MV-4-11 (cell line): ENCODE measurements around the gene S100Z.
A peak's percentile ranks its signal among the peaks of the same experiment; 100 is the strongest.
"Not testable (repeated sequence)": the region's sequence is repeated elsewhere in the genome, so short reads cannot be mapped to it uniquely, and the experiment has no call there.

ENCODE experiments used
- DNase-seq: peaks from one replicate; lab custom pipeline; 2025; lab: John Stamatoyannopoulos, UW

The S100Z gene

GRCh38 chr5:76874088-76874581, 24.3 kb downstream of the S100Z start:
- DNase-seq, result peak; percentile 5

GRCh38 chr5:76888733-76889300, 39.0 kb downstream of the S100Z start:
- no peak for DNase-seq

DNA sequence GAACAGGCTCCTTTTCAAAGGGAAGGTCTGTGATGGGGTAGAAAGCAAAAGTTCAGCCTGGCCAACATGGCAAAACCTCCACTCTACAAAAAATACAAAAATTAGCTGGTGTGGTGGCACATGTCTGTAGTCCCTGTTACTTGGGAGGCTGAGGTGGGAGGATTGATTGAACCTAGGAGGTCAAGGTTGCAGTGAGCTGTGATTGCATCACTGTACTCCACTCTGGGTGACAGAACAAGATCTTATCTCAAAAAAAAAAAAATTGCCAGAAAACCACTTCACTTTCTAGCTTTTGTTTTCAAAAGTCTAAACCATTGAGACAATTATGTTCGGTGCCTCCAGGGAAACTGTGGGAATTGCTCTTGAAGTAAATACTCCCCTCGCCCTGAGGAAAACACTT, 43.5 kb downstream of the S100Z start:
- DNase-seq, result no peak

GRCh38 chr5:76896196-76896595, 46.4 kb downstream of the S100Z start:
- DNase-seq, result no peak

- no peak for DNase-seq
Measured at GRCh38 chr5:76901522-76901921, 51.7 kb downstream of the S100Z start.

DNA sequence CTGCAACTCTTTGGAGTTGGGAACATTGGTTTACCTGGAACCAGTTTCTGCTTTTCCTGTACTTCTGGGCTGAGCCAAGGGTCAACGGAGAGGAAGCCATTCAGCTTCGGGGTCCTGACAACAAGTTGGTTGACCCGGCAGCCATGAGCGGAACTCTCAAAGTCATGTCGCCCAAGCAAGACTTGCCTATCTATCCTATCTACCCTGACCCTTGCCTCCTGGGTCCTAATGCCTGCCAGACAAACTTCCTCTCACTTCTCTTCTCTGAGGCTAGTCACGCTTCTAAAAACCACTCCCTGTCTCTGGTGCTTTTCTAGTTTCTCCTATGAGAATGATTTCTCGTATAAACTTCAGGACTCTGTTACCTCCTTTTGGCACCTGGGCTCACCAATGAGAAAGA, 58.4 kb downstream of the S100Z start:
- DNase-seq, result peak; percentile 64

DNA sequence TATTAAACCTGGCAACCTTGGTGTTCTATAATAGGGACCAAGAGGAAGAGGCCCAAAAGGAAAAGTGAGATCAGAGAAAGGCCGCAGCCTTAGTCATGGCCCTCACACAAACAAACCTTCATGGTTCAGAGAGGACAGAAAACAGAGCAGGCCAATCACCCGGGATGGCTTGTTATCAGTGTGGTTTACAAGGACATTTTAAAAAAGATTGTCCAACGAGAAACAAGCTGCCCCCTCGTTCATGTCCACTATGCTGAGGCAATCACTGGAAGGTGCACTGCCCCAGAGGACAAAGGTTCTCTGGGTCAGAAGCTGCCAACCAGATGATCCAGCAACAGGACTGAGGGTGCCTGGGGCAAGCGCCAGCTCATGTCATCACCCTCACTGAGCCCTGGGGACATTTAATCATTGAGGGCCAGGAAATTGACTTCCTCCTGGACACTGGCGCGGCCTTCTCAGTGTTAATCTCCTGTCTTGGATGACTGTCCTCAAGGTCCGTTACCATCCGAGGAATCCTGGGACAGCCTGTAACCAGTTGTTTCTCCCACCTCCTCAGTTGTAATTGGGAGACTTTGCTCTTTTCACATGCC, 60.6 kb downstream of the S100Z start:
- DNase-seq, result not testable (repeated sequence)

DNA sequence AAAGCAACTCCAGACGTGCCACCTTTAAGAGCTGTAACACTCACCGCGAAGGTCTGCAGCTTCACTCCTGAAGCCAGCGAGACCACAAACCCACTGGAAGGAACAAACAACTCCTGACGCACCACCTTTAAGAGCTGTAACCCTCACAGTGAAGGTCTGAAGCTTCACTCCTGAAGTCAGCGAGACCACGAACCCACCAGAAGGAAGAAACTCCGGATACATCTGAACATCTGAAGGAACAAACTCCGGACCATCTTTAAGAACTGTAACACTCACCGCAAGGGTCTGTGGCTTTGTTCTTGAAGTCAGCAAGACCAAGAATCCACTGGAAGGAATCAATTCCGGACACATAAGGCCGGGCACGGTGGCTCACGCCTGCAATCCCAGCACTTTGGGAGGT, 64.9 kb downstream of the S100Z start:
- not testable (repeated sequence) for DNase-seq

GRCh38 chr5:76918539-76918938, 68.7 kb downstream of the S100Z start:
- no peak for DNase-seq

GRCh38 chr5:76920491-76920890, 70.7 kb downstream of the S100Z start:
- DNase-seq, result no peak

- DNase-seq, result no peak
Measured at GRCh38 chr5:76926329-76927105, 76.7 kb downstream of the S100Z start.

- DNase-seq, result no peak
Measured at GRCh38 chr5:76927961-76928360, 78.1 kb downstream of the S100Z start.

DNA sequence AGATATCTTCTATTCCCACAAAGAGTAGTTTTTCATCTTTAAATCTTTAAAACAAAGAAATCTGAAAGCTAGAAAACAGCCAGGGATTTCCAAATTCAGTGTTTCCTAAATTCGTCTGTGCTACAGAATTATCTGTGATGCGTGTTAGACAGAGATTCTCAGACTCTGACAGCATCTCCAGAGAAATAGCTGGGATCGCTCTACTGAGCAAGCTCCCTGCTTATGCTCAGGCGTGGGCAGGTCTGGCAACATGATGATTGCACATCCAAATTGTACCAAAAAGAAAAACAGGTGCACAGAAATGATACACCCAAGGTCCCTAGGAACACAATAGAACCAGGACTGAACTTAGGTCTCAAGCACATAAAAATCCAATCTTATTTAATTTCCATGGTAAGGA, 80.3 kb downstream of the S100Z start:
- no peak for DNase-seq

DNA sequence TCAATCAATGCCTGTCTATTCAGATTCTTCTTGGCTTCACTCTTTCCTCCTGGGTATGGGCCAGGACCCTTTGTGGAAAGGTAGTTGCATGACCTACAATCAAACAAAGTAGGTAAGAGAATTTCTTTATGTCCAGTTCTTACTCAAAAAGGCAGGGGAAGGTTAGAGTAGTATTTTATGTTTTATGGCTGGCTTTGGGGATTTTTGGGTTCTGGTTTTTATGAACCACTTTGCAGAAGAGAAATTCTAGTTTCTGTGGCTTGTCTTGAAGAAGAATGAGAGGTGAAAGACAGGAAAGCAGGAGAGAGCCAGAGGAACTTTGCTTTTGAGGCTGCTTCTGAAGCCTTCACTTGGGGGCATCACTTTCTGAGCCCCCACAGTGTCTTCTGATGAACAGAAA, 88.4 kb downstream of the S100Z start:
- DNase-seq, result no peak

- no peak for DNase-seq
Measured at GRCh38 chr5:76941000-76941399, 91.2 kb downstream of the S100Z start.

GRCh38 chr5:76941442-76941841, 91.6 kb downstream of the S100Z start:
- DNase-seq, result no peak

GRCh38 chr5:76942581-76942980, 92.8 kb downstream of the S100Z start:
- DNase-seq, result no peak

DNA sequence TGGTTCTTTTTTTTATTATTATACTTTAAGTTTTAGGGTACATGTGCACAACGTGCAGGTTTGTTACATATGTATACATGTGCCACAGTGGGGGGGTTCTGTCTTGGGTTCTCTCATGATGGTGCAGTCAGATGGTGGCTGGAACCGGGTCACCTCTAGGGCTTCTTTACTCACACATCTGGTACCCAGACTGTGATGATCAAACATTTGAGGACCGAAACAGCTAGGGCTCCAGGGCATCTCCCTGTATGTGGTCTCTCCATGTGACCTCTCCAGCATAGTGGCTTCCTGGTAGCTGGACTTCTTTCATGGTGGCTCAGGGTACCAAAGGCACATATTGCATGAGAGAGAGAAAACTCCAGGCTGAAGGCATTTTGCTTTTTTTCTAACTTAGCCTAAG, 93.2 kb downstream of the S100Z start:
- DNase-seq, result no peak

GRCh38 chr5:76944638-76945037, 94.8 kb downstream of the S100Z start:
- DNase-seq, result no peak

GRCh38 chr5:76945238-76945637, 95.4 kb downstream of the S100Z start:
- DNase-seq, result not testable (repeated sequence)

- DNase-seq, result no peak
Measured at GRCh38 chr5:76946090-76946489, 96.3 kb downstream of the S100Z start.

GRCh38 chr5:76947082-76947503, 97.3 kb downstream of the S100Z start:
- no peak for DNase-seq

GRCh38 chr5:76952795-76953536, 103.2 kb downstream of the S100Z start, which contains the start of gene CRHBP:
CRHBP (plus strand) TSS chr5:76953045; CDS start chr5:76953135, 90 bp downstream.
- no peak for DNase-seq
